GM18526 (cell line): ENCODE results near the gene PSMA6.

Experiments used
- POLR2A ChIP-seq: IDR thresholded peaks from 3 replicates; pipeline ENCODE4 v1.6.1; 2011; ENCODE audit not compliant: insufficient read length; ENCODE audit errors: extremely low read depth

Gene PSMA6

GRCh38 chr14:35279369-35279768, 12.8 kb upstream of the PSMA6 start:
- TF ChIP-seq POLR2A, result no peak

- TF ChIP-seq POLR2A, result no peak
These were observed 10.8 kb upstream of the PSMA6 start for GRCh38 chr14:35281341-35281740.

- TF ChIP-seq POLR2A, result no peak
These were observed 7.7 kb upstream of the PSMA6 start for GRCh38 chr14:35284506-35284905.

GRCh38 chr14:35285168-35286002, 6.8 kb upstream of the PSMA6 start:
- no peak for TF ChIP-seq POLR2A

GRCh38 chr14:35286003-35286600, 6.1 kb upstream of the PSMA6 start:
- no peak for TF ChIP-seq POLR2A

GRCh38 chr14:35286707-35287106, 5.5 kb upstream of the PSMA6 start:
- no peak for TF ChIP-seq POLR2A

GRCh38 chr14:35287431-35288013, 4.7 kb upstream of the PSMA6 start:
- no peak for TF ChIP-seq POLR2A

- TF ChIP-seq POLR2A, result no peak
These were observed 2.6 kb upstream of the PSMA6 start for GRCh38 chr14:35289623-35290022.

- TF ChIP-seq POLR2A, result no peak
These were observed 784 bp downstream of the PSMA6 start for GRCh38 chr14:35292770-35293561.

- TF ChIP-seq POLR2A, result no peak
These were observed 3.6 kb downstream of the PSMA6 start for GRCh38 chr14:35295845-35296161.

- TF ChIP-seq POLR2A, result no peak
These were observed 4.4 kb downstream of the PSMA6 start for GRCh38 chr14:35296545-35296944.

- no peak for TF ChIP-seq POLR2A
These were observed 5.5 kb downstream of the PSMA6 start for GRCh38 chr14:35297706-35298105.

GRCh38 chr14:35298351-35298750, 6.2 kb downstream of the PSMA6 start:
- no peak for TF ChIP-seq POLR2A

- no peak for TF ChIP-seq POLR2A
These were observed 7.5 kb downstream of the PSMA6 start for GRCh38 chr14:35299708-35300107.

- TF ChIP-seq POLR2A, result no peak
These were observed 8.0 kb downstream of the PSMA6 start for GRCh38 chr14:35300228-35300627.

- TF ChIP-seq POLR2A, result no peak
These were observed 9.8 kb downstream of the PSMA6 start for GRCh38 chr14:35301735-35302528.
